Adipocyte (in vitro differentiated cells): ENCODE measurements around the gene TENT4A.
A peak's percentile ranks its signal among the peaks of the same experiment; 100 is the strongest.

Experiments used
- DNase-seq: peaks from one replicate; pipeline ENCODE4 v3.0.0-alpha.2; 2015; ENCODE audit warnings: low read depth
- H3K27me3 ChIP-seq: replicated peaks from 2 replicates; pipeline ENCODE4 v1.7.0; 2013; ENCODE audit warnings: mild to moderate bottlenecking, low read length, moderate library complexity; ENCODE audit not compliant: control insufficient read depth, insufficient read depth
- H3K36me3 ChIP-seq: 2 replicates; pipeline ENCODE4 v1.7.0; 2013; ENCODE audit warnings: low read length, mild to moderate bottlenecking, moderate library complexity; ENCODE audit not compliant: control insufficient read depth, insufficient read depth, severe bottlenecking
- H3K4me1 ChIP-seq: 2 replicates; pipeline ENCODE4 v1.7.0; 2013; ENCODE audit warnings: mild to moderate bottlenecking, low read length, moderate library complexity; ENCODE audit not compliant: control insufficient read depth, insufficient read depth
- H3K4me3 ChIP-seq: 2 replicates; pipeline ENCODE4 v1.7.0; 2013; ENCODE audit warnings: mild to moderate bottlenecking, low read length, moderate library complexity
- H3K9ac ChIP-seq: 2 replicates; pipeline ENCODE4 v1.7.0; 2013; ENCODE audit warnings: mild to moderate bottlenecking, low read length, moderate library complexity
- H3K9me3 ChIP-seq: 2 replicates; pipeline ENCODE4 v1.7.0; 2013; ENCODE audit warnings: mild to moderate bottlenecking, low read length, moderate library complexity; ENCODE audit not compliant: control insufficient read depth

TENT4A gene

GRCh38 chr5:6711409-6712141, 1.7 kb upstream of the TENT4A start:
- H3K9ac ChIP-seq = peak overlapping the region; percentile 92
- no peaks in the 10 kb centered on the region for H3K36me3 ChIP-seq
- DNase-seq = no peak
- no peaks in the 10 kb centered on the region for H3K27me3 ChIP-seq
- H3K4me3 ChIP-seq = peak overlapping the region; percentile 87
- no peaks in the 10 kb centered on the region for H3K9me3 ChIP-seq
- peaks cover 21% of the 10 kb centered on the region for H3K4me1 ChIP-seq

- peak overlapping the region; percentile 87 for H3K4me3 ChIP-seq
- H3K36me3 ChIP-seq = no peaks in the 10 kb centered on the region
- H3K27me3 ChIP-seq = no peaks in the 10 kb centered on the region
- H3K4me1 ChIP-seq = peaks cover 27% of the 10 kb centered on the region
- H3K9ac ChIP-seq = peak overlapping the region; percentile 92
- peak; percentile 79 for DNase-seq
- H3K9me3 ChIP-seq = no peaks in the 10 kb centered on the region
Measured at GRCh38 chr5:6712142-6712576, 1.1 kb upstream of the TENT4A start.

GRCh38 chr5:6712577-6713273, 507 bp upstream of the TENT4A start:
- peak; percentile 98 for DNase-seq
- H3K4me3 ChIP-seq = peak overlapping the region; percentile 87
- no peaks in the 10 kb centered on the region for H3K27me3 ChIP-seq
- H3K4me1 ChIP-seq = peaks cover 32% of the 10 kb centered on the region
- H3K9me3 ChIP-seq = no peaks in the 10 kb centered on the region
- H3K36me3 ChIP-seq = no peaks in the 10 kb centered on the region
- H3K9ac ChIP-seq = peak overlapping the region; percentile 92

DNA sequence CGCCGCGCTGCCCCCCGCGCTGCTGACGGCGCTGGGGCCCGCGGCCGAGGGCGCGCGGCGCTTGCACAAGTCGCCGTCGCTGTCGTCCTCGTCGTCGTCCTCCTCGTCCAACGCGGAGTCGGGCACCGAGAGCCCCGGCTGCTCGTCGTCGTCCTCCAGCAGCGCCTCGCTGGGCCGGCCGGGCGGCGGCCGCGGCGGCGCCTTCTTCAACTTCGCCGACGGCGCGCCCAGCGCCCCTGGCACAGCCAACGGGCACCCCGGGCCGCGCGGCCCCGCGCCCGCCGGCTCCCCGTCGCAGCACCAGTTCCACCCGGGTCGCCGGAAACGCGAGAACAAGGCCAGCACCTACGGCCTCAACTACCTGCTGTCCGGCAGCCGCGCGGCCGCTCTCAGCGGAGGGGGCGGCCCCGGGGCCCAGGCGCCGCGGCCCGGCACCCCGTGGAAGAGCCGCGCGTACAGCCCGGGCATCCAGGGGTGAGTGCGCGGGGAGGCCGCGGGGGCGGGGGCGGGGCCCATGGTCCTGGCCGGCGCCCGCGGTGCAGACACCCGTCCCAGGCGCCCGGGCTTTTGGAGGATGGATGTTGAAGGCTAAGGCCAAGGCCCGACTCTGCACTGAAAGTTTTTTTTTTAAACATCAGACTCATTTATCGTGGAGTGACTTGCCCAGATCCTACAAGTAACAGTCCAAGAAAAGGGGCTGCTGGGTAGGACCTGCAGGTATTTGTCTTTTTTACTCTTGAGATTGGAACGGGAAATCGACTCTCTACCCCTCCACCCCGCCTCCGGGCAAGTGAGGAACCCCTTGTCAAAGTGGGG, 1.2 kb downstream of the TENT4A start:
- Histone ChIP-seq H3K9ac (peak overlapping the region; percentile 90), H3K4me1 (peaks cover 44% of the 10 kb centered on the region), H3K9me3 (no peaks in the 10 kb centered on the region), H3K27me3 (no peaks in the 10 kb centered on the region), H3K4me3 (peak overlapping the region; percentile 93), H3K36me3 (no peaks in the 10 kb centered on the region)
- DNase-seq = peak; percentile 71

GRCh38 chr5:6715271-6715670, 2.0 kb downstream of the TENT4A start:
- H3K4me3 ChIP-seq = peak overlapping the region; percentile 93
- peaks cover 52% of the 10 kb centered on the region for H3K4me1 ChIP-seq
- peak overlapping the region; percentile 90 for H3K9ac ChIP-seq
- no peak for DNase-seq
- no peaks in the 10 kb centered on the region for H3K27me3 ChIP-seq
- H3K9me3 ChIP-seq = no peaks in the 10 kb centered on the region
- H3K36me3 ChIP-seq = no peaks in the 10 kb centered on the region

DNA sequence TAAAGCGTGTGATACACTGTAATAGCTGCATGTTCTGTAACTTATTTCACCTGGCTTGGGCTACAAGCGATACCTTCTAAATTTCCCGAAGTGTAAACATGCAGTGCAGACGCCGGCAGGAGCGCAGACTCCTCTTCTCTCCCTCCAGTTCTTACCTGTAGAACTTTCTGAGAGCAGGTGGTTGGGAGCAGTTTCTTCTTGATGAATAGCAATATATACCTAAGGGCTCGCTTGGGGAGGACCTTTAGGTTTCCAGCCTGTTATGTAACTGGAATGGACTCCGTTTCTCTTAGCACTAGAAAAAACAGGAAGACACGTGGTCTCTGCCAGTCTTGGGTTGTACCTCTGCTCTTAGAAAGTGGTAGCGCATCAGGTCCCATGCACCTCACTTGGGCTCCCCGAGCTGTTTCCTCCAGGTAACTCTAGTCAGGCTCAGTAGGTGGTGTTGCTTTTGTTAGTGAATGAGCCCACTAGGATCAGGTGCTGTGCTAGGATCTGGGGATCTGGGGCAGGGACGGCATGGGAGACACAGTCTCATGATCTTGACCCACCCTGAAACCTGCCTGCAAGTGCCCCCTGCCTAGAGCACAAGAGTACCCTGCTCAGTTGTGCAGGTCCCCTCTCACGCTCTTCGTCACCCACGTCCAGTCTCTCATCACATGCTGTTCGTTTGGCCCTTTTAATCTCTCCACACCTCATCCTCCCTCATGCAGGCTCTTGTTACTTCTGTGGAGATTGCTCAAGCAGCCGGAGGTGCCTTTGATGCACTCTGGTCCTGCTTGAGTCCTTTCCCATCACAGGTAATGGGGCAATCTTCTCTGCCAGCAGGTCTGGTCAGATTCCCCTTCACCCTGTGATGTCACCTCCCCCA, 2.8 kb downstream of the TENT4A start:
- Histone ChIP-seq H3K4me3 (peak overlapping the region; percentile 93), H3K9me3 (no peaks in the 10 kb centered on the region), H3K4me1 (peaks cover 58% of the 10 kb centered on the region), H3K36me3 (no peaks in the 10 kb centered on the region), H3K9ac (peak overlapping the region; percentile 90), H3K27me3 (no peaks in the 10 kb centered on the region)
- DNase-seq = no peak

- Histone ChIP-seq H3K4me3 (peak overlapping the region; percentile 93), H3K4me1 (peaks cover 63% of the 10 kb centered on the region), H3K27me3 (no peaks in the 10 kb centered on the region), H3K36me3 (no peaks in the 10 kb centered on the region), H3K9ac (peak overlapping the region; percentile 90), H3K9me3 (no peaks in the 10 kb centered on the region)
- DNase-seq = no peak
Measured at GRCh38 chr5:6716629-6717149, 3.5 kb downstream of the TENT4A start.

DNA sequence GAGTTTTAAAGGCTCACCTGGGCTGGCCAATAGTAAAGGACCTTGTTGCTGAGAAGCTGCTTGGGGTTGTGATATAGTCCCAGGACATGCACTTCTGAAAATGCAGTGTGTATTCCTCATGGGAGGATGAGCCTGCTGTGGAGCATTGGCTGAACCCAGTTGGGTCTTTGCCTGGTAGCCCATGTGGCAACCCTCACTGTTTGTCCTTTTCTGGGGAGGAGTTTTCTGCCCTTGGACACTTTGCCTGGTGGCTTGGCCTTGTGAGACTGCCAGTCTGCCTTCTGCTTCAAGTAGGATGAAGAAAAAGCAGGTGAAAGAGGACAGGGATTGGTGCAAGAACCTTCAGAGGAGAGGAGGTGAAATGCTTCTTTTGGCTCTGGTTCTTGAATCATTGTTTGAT, 4.0 kb downstream of the TENT4A start:
- no peak for DNase-seq
- no peaks in the 10 kb centered on the region for H3K36me3 ChIP-seq
- peak overlapping the region; percentile 90 for H3K9ac ChIP-seq
- H3K4me3 ChIP-seq = peak overlapping the region; percentile 93
- no peaks in the 10 kb centered on the region for H3K27me3 ChIP-seq
- no peaks in the 10 kb centered on the region for H3K9me3 ChIP-seq
- peaks cover 66% of the 10 kb centered on the region for H3K4me1 ChIP-seq

GRCh38 chr5:6717687-6718086, 4.5 kb downstream of the TENT4A start:
- H3K27me3 ChIP-seq = no peaks in the 10 kb centered on the region
- H3K9me3 ChIP-seq = no peaks in the 10 kb centered on the region
- no peaks in the 10 kb centered on the region for H3K36me3 ChIP-seq
- H3K9ac ChIP-seq = peak overlapping the region; percentile 41
- peak overlapping the region; percentile 93 for H3K4me3 ChIP-seq
- H3K4me1 ChIP-seq = peaks cover 70% of the 10 kb centered on the region
- DNase-seq = no peak

GRCh38 chr5:6718161-6718681, 5.0 kb downstream of the TENT4A start:
- no peaks in the 10 kb centered on the region for H3K27me3 ChIP-seq
- H3K4me3 ChIP-seq = peak overlapping the region; percentile 93
- H3K9ac ChIP-seq = no peak overlapping the region
- DNase-seq = no peak
- H3K4me1 ChIP-seq = peaks cover 75% of the 10 kb centered on the region
- H3K36me3 ChIP-seq = no peaks in the 10 kb centered on the region
- H3K9me3 ChIP-seq = no peaks in the 10 kb centered on the region
